MM.1S (cell line): ENCODE measurements around the gene E2F8.

Source experiments
- CTCF ChIP-seq: fragments of 300-600 bp; sonication (generic); IDR thresholded peaks from 2 replicates; pipeline ENCODE4 v1.5.1; 2016; ENCODE audit warnings: antibody characterized with exemption, low read length, mixed read lengths
- EZH2 ChIP-seq: fragments of 300-600 bp; sonication (generic); optimal IDR thresholded peaks from 2 replicates; pipeline ENCODE3; 2017; ENCODE audit warnings: low read depth, mild to moderate bottlenecking, antibody characterized with exemption, low read length, mixed read lengths
- EZH2phosphoT487 ChIP-seq: fragments of 300-600 bp; sonication (generic); IDR thresholded peaks from 2 replicates; pipeline ENCODE4 v1.6.1; 2018; ENCODE audit warnings: antibody characterized with exemption, low read length

DNA sequence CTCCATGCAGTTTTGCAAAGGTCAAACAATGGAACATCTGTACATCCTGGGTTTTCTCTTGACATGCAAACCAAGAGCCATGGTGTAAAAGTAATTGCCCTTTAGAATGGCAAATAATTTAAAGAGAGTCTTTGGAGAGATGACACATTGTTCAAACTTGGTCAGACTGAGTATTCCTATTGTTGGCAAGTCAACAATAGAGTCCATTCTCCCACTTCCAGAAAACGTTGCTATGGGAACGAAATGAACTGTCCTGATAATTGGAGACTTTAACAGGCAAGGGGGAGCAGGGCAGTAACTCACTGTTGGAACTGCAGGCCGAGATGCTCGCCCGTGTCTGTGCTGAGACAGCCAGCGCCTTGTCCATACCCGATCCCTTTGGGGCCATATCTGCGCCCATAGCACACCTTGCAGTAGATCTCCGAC lies 52.9 kb downstream of the E2F8 start:
- TF ChIP-seq CTCF (no peak), EZH2 (no peak), EZH2phosphoT487 (no peak)
